ENCODE measurements around the gene IRX3.

The IRX3 gene

DNA sequence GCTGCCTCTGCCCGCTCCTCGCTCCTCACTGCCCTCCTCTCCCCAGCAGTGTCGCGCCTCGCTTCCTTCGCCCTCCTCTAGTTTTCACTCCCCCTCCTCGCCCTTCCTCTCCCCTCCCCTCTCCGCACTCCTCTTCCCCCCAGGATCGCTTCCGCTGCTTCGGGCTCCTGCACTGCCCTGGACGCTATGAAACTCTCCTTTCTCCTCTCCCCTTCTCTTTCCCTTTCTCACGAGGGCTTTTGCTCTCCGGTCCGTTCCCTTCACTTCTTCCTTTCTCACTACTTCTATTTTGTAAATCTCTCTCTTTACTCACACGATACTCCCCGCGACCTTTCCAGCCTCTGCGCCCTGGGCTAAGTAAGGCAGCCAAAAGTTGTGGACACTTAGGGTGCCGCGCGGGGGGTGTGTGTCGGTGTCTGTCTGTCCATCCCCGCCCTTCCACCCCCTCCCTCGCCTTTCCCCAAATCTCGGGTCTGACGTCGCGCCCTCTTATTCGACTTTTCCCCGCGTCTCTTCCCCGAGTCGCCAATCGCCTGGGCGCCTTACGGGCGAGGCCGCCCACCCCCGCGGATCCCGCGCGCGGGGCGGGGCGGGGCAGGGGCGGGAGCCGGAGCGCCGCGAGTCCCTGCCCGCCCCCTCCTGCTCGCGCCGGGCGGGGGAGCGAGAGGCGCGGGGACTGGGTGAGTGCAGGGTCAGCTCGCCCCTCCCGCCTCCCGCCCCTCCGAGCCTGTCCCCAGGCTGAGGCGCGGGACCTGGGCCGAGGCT, at the start of gene IRX3:
IRX3 (minus strand) TSS at position 422 of the 765 bp plus-strand sequence. CDS start 737 bp downstream, outside the sequence.
- peak; percentile 23 for DNase-seq

DNA sequence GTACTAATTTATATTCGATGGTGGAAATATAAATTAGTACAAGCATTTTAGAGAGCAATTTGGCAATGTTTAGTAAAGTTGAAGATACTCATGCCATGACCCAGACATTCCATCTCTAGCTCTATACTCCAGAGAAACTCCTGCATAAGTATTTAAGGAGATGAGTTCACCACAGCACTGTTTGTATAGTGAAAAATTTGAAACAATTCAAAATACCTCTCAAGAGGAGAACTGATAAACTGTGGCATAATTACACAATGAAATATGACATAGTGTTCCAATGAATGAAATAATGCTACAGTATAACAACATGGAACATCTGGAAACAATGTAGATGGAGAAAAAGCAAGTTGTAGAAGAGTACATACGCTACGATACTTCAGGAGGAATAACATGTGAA, 48.6 kb upstream of the IRX3 start:
- no peak for DNase-seq

DNA sequence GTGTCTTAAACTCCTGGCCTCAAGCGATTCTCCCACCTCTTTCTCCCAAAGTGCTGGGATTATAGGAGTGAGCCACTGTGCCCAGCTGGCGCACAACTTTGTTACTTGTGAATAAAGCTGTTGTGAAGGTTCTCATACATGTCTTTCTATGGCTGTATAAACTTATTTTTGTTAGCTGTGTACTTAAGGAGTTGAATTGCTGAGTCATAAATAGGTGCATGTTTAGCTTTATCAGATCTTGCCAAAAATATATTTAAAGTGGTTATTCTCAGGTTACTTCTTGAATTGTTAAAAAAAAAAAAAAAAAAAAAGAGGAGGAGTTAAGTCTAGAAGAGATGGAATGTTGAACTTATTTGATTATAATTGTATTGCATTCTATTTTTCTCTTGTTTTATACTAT, 47.6 kb upstream of the IRX3 start:
- DNase-seq = no peak

DNA sequence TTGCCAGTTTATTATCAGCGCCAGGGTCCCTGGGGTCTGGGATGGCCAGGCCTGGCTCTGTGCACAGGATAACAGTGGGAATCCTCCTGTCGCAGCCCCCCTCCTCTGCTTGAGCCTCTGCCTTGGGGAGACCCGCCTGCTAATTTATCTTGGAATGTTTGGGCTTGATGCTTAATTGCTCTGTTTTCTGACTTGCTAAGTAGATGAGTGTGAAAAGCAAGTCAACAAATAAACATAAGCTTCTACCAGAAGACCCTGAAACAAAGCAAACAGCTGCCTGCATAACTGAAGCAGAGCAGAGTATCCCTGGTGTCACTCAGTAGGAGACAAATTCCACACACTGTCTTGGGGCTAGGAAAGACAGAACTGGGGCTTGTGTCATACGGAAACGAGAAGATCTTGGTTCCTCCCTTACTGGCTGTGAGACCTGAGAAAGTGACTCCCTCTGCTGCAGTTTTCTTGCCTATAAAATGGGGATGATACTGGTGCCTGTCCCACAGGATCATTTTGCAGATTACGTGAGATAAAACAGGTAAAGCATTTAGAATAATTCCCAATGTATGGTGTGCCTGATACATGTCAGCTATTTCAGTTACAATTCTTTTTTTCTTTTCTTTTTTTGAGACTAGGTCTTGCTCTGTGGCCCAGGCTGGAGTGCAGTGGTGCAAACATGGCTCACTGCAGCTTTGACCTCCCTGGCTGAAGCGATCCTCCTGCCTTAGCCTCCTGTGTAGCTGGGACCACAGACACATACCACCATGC, 44.8 kb upstream of the IRX3 start:
- DNase-seq = no peak

DNA sequence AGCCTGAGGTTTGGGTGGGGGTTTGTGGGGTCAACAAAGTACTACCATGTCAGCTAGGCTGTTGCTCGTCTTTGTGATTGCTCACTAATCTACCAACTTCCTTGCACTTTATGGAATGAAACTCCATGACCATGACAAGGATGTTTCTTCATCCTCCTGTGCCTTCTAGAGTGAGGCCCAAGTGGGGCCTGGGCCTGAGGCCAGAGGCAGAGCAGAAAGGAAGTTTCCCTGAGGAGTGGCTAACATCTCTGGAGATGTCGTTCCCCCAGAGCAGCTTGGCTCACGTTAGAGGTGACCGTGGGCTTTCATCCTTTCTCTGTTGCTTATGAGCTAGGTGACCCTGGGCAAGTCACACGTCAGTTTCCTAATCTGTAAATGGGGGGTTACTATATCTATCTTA, 41.0 kb upstream of the IRX3 start:
- DNase-seq = no peak

DNA sequence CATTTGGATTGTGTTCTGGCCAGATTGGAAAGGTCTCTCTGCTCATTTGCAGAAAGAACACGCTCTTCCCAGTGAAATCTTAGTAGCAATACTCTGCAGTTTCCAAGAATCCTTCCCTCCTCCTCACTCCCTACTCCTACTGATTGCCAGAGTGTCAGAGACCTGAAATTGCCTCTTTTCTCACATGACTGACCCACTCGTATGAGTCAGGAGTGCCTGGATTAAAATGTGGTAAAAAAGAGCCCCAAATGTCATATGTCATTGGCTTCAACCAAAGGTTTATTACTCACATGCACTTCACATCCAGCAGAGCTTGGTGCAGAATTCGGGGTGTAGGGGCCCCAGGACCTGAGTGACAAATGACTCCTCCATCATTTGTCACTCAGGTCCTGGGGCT, 39.7 kb upstream of the IRX3 start:
- DNase-seq = no peak

DNA sequence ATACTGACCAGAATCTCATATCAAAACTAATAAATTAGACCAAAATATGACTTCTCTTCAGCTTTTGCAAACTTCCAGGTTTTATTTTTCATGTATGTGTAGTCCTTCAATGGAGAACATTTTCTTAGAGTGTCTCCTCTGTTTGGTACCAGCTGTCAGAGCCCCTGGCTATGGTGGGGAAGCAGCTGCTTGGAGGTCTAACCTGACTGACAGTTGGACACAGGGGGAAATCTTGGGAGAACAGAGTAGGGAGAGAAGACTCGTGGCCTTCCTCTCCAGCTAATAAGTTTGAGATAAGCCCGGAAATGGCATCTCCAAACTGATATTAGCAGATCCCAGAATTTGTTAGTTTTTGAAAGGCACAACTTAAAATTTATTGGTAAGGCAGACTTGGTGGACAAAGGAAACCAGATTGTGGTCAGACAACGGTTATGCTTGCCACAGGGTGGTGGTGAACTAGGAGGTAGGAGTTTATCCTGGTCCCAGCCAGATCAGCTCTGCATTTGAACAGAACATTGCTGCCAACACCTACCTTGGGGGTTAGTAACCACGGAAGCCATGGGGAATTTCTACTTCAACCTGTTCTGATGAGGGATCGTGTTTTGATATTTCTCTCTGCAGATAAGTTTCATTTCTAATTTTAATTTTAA, 39.2 kb upstream of the IRX3 start:
- no peak for DNase-seq

DNA sequence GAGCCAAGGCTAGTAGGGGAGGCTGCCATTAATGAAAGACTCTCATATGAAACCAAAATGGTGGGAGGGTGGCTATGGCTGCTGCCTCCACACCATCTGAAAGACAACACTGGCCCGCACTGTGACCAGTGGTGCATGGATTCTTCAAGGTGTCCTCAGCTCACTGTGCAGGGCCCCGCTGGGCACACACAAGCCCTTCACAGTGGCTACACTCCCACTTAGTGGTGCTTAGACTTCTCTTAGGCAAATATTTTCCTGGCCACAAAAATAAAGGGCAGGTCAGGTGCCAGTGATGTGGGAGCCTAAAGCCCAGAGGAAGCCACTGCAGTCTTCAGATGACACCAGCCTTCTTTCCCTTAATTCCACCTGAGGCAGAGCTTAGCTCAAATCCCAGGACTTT, 38.1 kb upstream of the IRX3 start:
- DNase-seq = no peak

DNA sequence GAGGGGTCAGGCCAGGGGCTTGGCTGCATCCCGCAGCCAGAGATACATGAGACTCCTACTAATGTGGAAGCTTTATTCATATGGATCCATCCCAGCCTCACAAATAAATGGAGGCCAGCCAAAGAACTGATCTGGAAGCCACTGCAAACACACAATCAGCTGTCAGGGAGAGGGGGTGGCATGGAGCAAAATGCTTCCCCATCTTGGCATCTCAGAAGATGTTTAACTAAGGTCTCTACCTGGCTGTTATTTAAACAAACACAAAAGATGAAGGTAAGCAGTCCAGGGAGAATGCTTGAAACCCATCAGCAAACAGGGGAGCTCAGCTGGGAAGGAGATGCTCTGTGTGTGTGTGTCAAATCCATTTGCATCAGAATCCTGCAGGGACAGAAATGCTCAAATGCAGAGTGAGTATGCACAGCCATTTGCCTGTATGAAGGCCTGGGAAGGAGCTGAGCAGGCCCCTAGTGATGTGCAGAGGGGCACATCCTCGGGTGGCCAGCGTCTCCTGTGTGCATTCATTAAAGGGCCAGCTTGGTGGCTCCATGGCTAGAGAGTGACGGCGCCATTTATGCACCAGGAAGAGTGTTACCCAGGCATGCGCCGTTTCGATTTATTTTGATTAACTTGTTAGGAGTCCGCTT, 34.2 kb upstream of the IRX3 start:
- no peak for DNase-seq

DNA sequence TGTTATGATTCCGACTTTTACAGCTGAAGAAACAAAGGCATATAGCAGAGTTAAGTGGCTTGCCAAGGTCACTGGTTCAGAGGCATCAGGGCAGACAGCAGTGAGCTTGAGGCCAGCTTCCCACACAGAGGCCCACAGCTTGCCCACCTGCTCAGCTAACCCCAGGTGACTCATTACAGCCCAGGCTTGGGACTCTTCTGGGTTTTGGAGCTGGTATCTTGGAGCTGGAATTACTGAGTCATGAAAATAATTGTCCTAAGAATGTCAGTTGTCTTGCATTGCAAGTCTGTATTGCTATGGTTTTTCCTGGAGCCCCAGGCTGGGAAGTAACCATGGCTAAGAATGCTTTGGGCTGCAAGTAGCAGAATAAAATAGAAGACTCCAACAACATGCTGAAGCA, 32.4 kb upstream of the IRX3 start:
- no peak for DNase-seq

DNA sequence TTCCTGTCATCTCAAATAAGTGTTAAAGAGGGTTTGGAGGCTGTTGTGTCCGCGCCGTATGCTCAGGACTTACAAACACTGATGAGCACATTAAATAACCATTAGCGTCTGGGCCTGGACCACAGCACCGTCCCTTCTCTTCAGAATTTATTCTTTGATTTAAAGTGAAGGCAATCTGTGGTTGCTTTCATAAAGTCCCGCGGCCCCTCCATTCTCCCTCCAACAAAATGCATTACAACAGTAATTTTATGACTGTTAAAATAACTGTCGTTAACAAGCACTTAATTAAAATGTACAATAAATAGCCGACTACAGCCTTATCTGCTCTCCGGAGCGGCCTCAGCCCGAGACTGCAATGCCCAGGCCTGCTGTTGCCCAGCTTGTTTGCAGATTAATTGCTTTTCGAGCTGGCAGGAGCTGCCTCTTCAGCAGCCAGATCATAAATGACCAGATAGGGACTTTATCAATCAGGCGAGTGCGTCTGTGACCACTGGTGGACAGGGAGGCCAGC, 30.6 kb upstream of the IRX3 start:
- DNase-seq = no peak

DNA sequence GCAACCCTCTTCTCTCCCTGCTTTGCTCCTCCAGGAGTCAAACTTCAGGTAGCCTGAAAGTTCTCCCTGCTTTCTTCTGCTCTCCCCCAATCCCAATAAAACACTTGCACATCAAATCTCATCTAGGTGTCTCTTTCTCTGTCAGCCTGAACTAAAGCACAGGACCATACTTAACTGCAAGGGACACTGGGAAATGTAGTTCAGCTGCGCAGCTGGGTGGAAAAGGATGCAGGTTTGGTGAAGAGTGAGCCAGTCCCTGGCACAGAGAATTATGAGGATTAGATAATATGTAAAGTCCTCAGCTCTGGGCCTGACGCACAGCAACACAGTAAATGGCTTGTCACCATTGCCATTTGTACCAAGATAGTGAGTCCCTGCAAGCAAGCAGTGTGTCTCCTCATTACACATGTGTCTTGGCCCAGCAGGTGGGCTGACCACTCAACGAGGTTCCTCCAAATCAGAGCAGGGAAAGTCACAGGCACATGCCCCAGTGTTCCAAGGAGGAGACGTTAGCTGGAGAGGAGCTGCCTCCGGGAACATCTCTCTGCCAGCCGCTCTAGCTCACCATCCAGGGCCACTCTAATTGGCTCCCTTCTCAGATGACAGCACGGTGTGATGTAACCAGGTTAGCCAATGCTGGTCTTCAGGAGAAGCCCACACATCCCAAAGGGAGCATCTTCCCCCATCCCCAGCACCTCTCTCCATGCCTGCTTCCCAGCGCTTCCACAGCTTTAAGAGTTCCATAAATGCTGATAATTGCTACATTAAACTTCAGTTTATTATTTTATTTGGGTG, 29.7 kb upstream of the IRX3 start:
- DNase-seq = no peak

DNA sequence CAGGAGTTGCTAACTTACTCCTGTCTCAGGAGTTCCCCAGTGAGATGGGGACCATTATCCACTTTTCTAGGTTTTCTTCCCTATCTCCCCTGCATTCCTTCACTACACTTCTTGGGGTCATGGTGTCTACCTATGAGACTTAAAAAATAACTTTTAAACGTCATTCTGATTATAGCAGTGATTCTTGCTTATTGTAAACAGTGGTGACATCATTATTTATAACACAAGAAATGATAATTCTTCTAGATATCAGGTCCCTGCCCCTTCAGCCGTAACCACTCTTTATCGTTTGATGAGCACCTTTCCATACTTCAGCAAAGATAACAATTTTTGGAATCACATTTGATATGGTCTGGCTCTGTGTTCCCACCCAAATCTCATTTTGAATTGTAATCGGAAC, 27.2 kb upstream of the IRX3 start:
- no peak for DNase-seq

DNA sequence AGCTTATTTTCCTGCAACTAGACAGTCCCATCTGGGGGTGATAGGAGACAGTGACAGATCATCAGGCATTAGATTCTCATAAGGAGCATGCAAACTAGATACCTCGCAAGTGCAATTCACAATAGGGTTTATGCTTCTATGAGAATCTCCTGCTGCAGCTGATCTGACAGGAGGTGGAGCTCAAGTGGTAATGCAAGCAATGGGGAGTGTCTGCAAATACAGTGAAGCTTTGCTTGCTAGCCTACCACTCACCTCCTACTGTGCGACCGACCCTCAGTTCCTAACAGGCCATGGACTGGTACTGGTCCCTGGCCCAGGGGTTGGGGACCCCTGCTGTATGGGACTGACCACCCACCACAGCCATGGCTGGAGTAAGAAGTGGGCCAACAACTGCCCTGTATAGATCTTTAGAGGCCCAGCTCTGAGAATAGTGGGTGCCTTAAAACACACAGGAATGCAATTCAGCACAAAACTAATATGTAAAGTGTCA, 26.0 kb upstream of the IRX3 start:
- no peak for DNase-seq

DNA sequence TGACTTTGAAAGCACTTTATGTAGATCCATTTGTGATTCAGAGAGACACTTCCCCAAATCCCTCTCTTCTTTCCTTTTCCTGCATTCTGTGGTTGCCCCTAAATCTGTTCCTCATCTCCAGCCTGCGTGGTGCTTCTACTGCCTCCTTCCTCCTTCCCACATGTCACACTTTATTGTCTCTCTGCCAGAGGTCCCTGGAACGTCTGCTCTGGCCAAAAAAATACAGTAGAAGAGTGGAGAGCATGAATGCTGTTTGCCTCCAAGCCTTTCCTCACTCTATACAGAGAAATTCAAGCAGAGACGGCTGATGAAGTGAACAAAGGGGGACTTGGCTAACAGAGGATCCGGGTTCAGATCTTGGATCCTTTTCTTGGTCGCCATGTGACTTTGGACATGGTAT, 22.8 kb upstream of the IRX3 start:
- no peak for DNase-seq

DNA sequence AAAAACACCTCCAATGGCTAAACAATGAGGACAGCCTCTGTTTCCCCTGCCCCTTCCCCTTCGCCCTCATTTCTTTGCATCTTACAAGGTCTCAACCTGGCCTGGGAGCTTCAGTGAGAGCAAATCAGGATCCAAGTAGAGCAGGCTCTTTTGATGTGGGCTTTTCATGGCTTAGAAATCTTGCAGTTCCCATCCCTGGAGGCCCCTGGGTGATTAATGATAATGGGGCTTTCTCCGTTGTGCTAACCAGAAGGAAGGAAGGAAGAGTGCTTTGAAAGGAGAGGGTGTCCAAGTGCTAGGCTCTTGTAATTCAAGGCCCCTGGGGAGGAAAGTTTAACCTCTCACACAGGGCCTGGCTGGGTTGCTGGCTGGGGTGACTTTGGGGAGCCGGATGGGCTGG, 18.5 kb upstream of the IRX3 start:
- DNase-seq = no peak

DNA sequence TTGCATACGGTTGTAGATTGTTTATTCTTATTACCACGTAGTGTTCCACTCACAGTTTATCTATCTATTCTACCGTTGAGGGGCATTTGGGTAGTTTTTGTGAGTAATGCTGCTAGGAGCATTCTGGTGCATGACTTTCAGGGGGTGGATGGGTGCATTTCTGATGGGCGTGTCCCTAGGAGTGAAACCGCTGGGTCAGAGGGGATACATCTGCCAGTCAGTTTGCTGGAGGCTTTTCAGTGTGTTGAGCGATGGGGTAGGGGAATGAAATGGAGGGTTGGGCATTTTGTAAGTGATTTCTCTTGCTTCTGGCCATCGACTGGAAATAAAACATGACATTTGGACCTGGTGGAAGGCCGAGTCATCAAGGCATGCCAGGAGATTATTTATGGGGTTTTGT, 17.0 kb upstream of the IRX3 start:
- no peak for DNase-seq

DNA sequence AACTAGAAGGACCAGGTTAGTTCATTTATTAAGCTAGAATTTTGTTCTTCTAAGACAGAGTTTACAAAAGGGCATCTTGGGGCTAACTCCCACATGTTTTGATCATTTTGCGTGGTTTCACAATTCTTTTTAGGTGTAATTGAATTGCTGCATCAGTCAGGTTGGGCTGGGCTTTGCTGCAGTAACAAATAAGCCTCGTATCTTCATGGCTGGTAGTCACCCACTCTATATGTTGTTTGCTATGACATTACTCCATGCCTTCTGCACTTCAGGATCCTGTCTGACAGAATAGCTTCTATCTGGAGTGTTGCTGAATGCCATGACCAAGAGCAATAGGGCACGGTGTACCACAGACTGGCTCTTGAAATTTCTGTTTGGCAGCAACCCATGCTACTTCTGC, 10.6 kb upstream of the IRX3 start:
- no peak for DNase-seq

DNA sequence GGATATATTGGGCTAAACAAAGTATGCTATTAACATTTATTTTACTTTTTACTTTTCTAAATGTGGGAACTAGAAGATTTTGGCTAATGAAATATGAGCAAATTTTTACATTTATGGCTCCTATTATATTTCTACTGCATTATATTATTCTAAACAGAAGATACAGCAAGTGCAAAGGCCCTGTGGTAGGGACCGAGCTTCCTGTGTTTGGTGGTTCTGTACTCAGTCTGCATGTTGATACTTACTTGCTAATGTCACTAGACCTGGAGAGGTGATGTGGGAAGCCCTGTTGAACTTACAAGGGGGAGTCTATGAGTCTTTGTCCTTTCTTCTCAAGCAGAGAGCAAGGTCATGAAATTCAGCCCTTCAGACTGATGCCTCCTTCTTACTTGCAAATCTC, 10.0 kb upstream of the IRX3 start:
- DNase-seq = no peak

DNA sequence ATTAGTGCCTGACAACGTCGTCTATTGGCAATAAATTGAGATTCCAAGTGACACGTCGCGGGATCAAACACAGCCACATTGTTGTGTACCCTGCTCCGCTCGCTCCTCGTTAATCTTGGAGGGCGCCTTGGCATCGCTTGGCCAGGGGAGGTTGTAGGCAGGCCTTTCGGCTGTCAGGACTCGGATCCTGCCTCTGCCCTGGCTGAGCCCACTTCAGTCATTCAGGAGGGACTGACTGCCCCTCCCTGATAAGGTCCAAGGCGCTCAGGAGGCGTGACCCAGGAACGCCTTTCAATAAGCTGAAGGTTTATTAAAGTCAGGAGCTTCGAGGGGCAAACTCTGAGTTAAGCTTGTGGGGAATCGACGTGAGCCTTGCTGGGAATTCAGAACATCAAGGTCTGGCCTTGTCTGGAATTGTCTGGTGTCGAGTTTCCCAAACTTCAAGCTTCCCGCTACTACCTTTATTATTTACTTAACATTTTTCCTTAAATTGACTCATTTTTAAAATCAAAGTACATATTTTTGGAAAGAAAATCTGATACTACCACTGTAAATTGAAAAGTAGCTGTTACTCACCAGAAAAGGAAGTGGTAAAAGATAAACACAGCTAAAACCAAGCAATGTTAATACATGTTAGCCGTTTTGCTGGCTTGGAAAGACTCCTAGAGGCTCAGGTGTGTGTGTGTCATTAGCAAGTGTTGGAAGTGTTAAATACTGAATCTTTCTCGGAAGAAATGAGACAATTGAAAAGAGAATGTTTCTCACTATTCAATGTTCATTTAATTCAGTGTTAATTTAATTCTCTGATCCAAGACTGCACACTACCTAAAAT, 5.3 kb upstream of the IRX3 start:
- DNase-seq = no peak
